ENCODE measurements around the gene COX6B2. TPM values are rescaled to one million over a fixed set of nuclear protein-coding genes. Genes with fewer than 3 reads are reported as not detected.
A peak's percentile ranks its signal among the peaks of the same experiment; 100 is the strongest.

COX6B2 gene
- polyA plus RNA-seq, 3 donors: 0.82 to 1.9 (median 1.2) TPM

- DNase-seq (ENCODE audit: extremely low read depth in 1 of 11, low read depth in 9 of 11, low spot score in 4 of 11): no peak
Observed at GRCh38 chr19:55321466-55322137, 32.9 kb downstream of the COX6B2 start.

- no peak for DNase-seq (ENCODE audit: extremely low read depth in 1 of 11, low read depth in 9 of 11, low spot score in 4 of 11)
Observed at GRCh38 chr19:55320844-55321419, 33.6 kb downstream of the COX6B2 start.

GRCh38 chr19:55319785-55320184 is 34.7 kb downstream of the COX6B2 start:
- DNase-seq (ENCODE audit: extremely low read depth in 1 of 11, low read depth in 9 of 11, low spot score in 4 of 11): peak in 3 of 11 donors; percentile 49 to 56 (median 52)

GRCh38 chr19:55316646-55317045 is 37.9 kb downstream of the COX6B2 start:
- no peak for DNase-seq (ENCODE audit: extremely low read depth in 1 of 11, low read depth in 9 of 11, low spot score in 4 of 11)

- no peak for DNase-seq (ENCODE audit: extremely low read depth in 1 of 11, low read depth in 9 of 11, low spot score in 4 of 11)
Observed at GRCh38 chr19:55315956-55316525, 38.5 kb downstream of the COX6B2 start.

- no peak for DNase-seq (ENCODE audit: extremely low read depth in 1 of 11, low read depth in 9 of 11, low spot score in 4 of 11)
Observed at GRCh38 chr19:55314396-55314795, 40.1 kb downstream of the COX6B2 start.

- DNase-seq (ENCODE audit: extremely low read depth in 1 of 11, low read depth in 9 of 11, low spot score in 4 of 11): peak in 1 of 11 donors; percentile 61
Observed at GRCh38 chr19:55312621-55313512, 41.7 kb downstream of the COX6B2 start.

- DNase-seq (ENCODE audit: extremely low read depth in 1 of 11, low read depth in 9 of 11, low spot score in 4 of 11): no peak
Observed at GRCh38 chr19:55311797-55312196, 42.7 kb downstream of the COX6B2 start.

GRCh38 chr19:55311397-55311796 is 43.1 kb downstream of the COX6B2 start:
- DNase-seq (ENCODE audit: extremely low read depth in 1 of 11, low read depth in 9 of 11, low spot score in 4 of 11): no peak

GRCh38 chr19:55310498-55310897 is 44.0 kb downstream of the COX6B2 start:
- no peak for DNase-seq (ENCODE audit: extremely low read depth in 1 of 11, low read depth in 9 of 11, low spot score in 4 of 11)

GRCh38 chr19:55309448-55309847 is 45.1 kb downstream of the COX6B2 start:
- DNase-seq (ENCODE audit: extremely low read depth in 1 of 11, low read depth in 9 of 11, low spot score in 4 of 11): no peak

- no peak for DNase-seq (ENCODE audit: extremely low read depth in 1 of 11, low read depth in 9 of 11, low spot score in 4 of 11)
Observed at GRCh38 chr19:55308281-55308680, 46.2 kb downstream of the COX6B2 start.

GRCh38 chr19:55306712-55307111 is 47.8 kb downstream of the COX6B2 start:
- no peak for DNase-seq (ENCODE audit: extremely low read depth in 1 of 11, low read depth in 9 of 11, low spot score in 4 of 11)

GRCh38 chr19:55305983-55306562 is 48.4 kb downstream of the COX6B2 start:
- no peak for DNase-seq (ENCODE audit: extremely low read depth in 1 of 11, low read depth in 9 of 11, low spot score in 4 of 11)

GRCh38 chr19:55305491-55305890 is 49.0 kb downstream of the COX6B2 start:
- no peak for DNase-seq (ENCODE audit: extremely low read depth in 1 of 11, low read depth in 9 of 11, low spot score in 4 of 11)

GRCh38 chr19:55304980-55305379 is 49.5 kb downstream of the COX6B2 start:
- no peak for DNase-seq (ENCODE audit: extremely low read depth in 1 of 11, low read depth in 9 of 11, low spot score in 4 of 11)

- no peak for DNase-seq (ENCODE audit: extremely low read depth in 1 of 11, low read depth in 9 of 11, low spot score in 4 of 11)
Observed at GRCh38 chr19:55304279-55304978, 50.1 kb downstream of the COX6B2 start.

- no peak for DNase-seq (ENCODE audit: extremely low read depth in 1 of 11, low read depth in 9 of 11, low spot score in 4 of 11)
Observed at GRCh38 chr19:55303477-55303876, 51.0 kb downstream of the COX6B2 start.

- no peak for DNase-seq (ENCODE audit: extremely low read depth in 1 of 11, low read depth in 9 of 11, low spot score in 4 of 11)
Observed at GRCh38 chr19:55302318-55302703, 52.2 kb downstream of the COX6B2 start.

Data from renal cortex interstitium (tissue), 11 donors.